ENCODE results near the gene GMCL1. TPM values are rescaled to one million over a fixed set of nuclear protein-coding genes. Genes with fewer than 3 reads are reported as not detected.

Gene GMCL1
- total and polyA plus RNA-seq, 2 of the 13 experiments (the other 11 are each of a cell fraction or from before 2014, with no cell fraction given) = 18.7 to 24.0 TPM

DNA sequence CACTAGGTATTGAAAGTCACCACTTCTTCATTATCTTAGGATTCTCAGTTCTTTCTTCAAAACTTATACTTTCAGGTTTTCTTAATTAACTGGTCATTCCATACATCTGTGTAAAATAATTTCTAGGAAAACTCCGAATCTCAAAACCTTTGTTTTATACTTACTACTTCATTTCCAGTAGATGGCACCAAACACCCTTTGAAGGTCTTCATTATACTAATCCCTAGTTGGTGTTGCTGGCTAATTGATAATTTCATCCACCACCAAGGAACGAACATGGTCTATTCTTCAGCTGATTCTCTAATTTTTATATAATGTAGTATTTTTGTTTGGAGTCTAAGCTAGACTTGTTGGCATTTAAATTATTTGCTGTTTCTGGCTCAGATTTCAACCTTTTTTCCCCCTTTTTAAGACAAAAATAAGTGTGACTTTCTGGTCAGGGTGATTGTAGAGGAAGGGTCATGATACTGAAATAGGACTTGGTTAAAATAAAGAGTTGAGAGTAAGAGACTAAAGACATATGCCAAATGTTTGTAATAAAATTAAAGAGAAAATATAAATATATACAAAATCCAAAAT lies 82.6 kb downstream of the GMCL1 start (continued):
- TF ChIP-seq ELF4 (CRISPR knock-in tag; IDR thresholded peaks at IDR 0.05; ENCODE audit: borderline replicate concordance) (no peak), FLYWCH1 (CRISPR knock-in tag; IDR thresholded peaks at IDR 0.05) (no peak), PCBP2 (optimal IDR thresholded peaks at IDR 0.05; ENCODE audit: low read depth, low read length, poor library complexity, severe bottlenecking) (no peak), ZSCAN12 (CRISPR knock-in tag; IDR thresholded peaks at IDR 0.05) (0 out of 2 replicates have a peak, but pooled peaks have one; percentile 29), ZC3H13 (CRISPR knock-in tag; IDR thresholded peaks at IDR 0.05) (no peak), ARID2 (CRISPR knock-in tag; IDR thresholded peaks at IDR 0.05; ENCODE audit: borderline replicate concordance) (no peak), GATAD2A (CRISPR knock-in tag; IDR thresholded peaks at IDR 0.05) (0 out of 2 replicates have a peak, but pooled peaks have one; percentile 21), ZNF615 (CRISPR knock-in tag; IDR thresholded peaks at IDR 0.05; ENCODE audit: borderline replicate concordance) (no peak), CHD4 (IDR thresholded peaks at IDR 0.05; ENCODE audit: borderline replicate concordance, low read length) (0 out of 2 replicates have a peak, but pooled peaks have one; percentile 39), ZNF34 (CRISPR knock-in tag; IDR thresholded peaks at IDR 0.05; ENCODE audit: borderline replicate concordance) (no peak), ZNF317 (CRISPR knock-in tag; IDR thresholded peaks at IDR 0.05) (no peak), STAG1 (CRISPR knock-in tag; IDR thresholded peaks at IDR 0.05) (peak; percentile 94), ZSCAN9 (CRISPR knock-in tag; IDR thresholded peaks at IDR 0.05; ENCODE audit: borderline replicate concordance) (peak; percentile 53; the same call in 1 of the 2 replicates), DR1 (CRISPR knock-in tag; IDR thresholded peaks at IDR 0.05) (no peak), ZNF382 (CRISPR knock-in tag; IDR thresholded peaks at IDR 0.05; ENCODE audit: borderline replicate concordance) (no peak), ZNF557 (CRISPR knock-in tag; IDR thresholded peaks at IDR 0.05) (no peak), GABPB1 (CRISPR knock-in tag; IDR thresholded peaks at IDR 0.05) (no peak), ZNF468 (CRISPR knock-in tag; IDR thresholded peaks at IDR 0.05) (no peak), ZNF530 (CRISPR knock-in tag; IDR thresholded peaks at IDR 0.05; ENCODE audit: low read depth) (no peak), KDM3A (CRISPR knock-in tag; IDR thresholded peaks at IDR 0.05; ENCODE audit: low read depth) (no peak), GTF3A (CRISPR knock-in tag; conservative IDR thresholded peaks at IDR 0.05) (no peak)
- TF ChIP-seq, protein P1, sequence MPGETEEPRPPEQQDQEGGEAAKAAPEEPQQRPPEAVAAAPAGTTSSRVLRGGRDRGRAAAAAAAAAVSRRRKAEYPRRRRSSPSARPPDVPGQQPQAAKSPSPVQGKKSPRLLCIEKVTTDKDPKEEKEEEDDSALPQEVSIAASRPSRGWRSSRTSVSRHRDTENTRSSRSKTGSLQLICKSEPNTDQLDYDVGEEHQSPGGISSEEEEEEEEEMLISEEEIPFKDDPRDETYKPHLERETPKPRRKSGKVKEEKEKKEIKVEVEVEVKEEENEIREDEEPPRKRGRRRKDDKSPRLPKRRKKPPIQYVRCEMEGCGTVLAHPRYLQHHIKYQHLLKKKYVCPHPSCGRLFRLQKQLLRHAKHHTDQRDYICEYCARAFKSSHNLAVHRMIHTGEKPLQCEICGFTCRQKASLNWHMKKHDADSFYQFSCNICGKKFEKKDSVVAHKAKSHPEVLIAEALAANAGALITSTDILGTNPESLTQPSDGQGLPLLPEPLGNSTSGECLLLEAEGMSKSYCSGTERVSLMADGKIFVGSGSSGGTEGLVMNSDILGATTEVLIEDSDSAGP (CRISPR knock-in tag; IDR thresholded peaks at IDR 0.05; ENCODE audit: borderline replicate concordance) = no peak
- TF ChIP-seq, protein P2, sequence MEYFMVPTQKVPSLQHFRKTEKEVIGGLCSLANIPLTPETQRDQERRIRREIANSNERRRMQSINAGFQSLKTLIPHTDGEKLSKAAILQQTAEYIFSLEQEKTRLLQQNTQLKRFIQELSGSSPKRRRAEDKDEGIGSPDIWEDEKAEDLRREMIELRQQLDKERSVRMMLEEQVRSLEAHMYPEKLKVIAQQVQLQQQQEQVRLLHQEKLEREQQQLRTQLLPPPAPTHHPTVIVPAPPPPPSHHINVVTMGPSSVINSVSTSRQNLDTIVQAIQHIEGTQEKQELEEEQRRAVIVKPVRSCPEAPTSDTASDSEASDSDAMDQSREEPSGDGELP (IDR thresholded peaks at IDR 0.05; ENCODE audit: borderline replicate concordance, low read depth) = no peak
- TF ChIP-seq, protein P3, sequence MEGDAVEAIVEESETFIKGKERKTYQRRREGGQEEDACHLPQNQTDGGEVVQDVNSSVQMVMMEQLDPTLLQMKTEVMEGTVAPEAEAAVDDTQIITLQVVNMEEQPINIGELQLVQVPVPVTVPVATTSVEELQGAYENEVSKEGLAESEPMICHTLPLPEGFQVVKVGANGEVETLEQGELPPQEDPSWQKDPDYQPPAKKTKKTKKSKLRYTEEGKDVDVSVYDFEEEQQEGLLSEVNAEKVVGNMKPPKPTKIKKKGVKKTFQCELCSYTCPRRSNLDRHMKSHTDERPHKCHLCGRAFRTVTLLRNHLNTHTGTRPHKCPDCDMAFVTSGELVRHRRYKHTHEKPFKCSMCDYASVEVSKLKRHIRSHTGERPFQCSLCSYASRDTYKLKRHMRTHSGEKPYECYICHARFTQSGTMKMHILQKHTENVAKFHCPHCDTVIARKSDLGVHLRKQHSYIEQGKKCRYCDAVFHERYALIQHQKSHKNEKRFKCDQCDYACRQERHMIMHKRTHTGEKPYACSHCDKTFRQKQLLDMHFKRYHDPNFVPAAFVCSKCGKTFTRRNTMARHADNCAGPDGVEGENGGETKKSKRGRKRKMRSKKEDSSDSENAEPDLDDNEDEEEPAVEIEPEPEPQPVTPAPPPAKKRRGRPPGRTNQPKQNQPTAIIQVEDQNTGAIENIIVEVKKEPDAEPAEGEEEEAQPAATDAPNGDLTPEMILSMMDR (CRISPR knock-in tag; IDR thresholded peaks at IDR 0.05) = peak; percentile 76
